BE2C (cell line): ENCODE measurements around the gene NPFF.
A peak's percentile ranks its signal among the peaks of the same experiment; 100 is the strongest.
"Not testable (repeated sequence)": the region's sequence is repeated elsewhere in the genome, so short reads cannot be mapped to it uniquely, and the experiment has no call there.

Experiments used
- DNase-seq: peaks from one replicate; pipeline ENCODE4 v3.0.0-alpha.2; 2020
- H3K27me3 ChIP-seq: fragments of 250-450 bp; sonication (Bioruptor Pico); 2 replicates; pipeline ENCODE4 v1.5.1; 2020; ENCODE audit warnings: mild to moderate bottlenecking
- H3K36me3 ChIP-seq: fragments of 250-450 bp; sonication (Bioruptor Pico); 2 replicates; pipeline ENCODE4 v1.5.1; 2020; ENCODE audit warnings: mild to moderate bottlenecking
- H3K4me1 ChIP-seq: fragments of 250-450 bp; sonication (Bioruptor Pico); 2 replicates; pipeline ENCODE4 v1.5.1; 2020
- H3K4me3 ChIP-seq: 2 replicates; pipeline ENCODE4 v1.5.1; 2011; ENCODE audit warnings: low read depth, low read length
- H3K9me3 ChIP-seq: fragments of 250-450 bp; sonication (Bioruptor Pico); 2 replicates; pipeline ENCODE4 v1.5.1; 2020
- CTCF ChIP-seq: IDR thresholded peaks from 2 replicates; pipeline ENCODE4 v1.5.1; 2012; ENCODE audit warnings: mild to moderate bottlenecking, low read depth, low read length

Gene NPFF

GRCh38 chr12:53481939-53482586 is 25.2 kb downstream of the NPFF start:
- Histone ChIP-seq H3K27me3 (no peaks in the 10 kb centered on the region), H3K4me3 (no peak overlapping the region), H3K4me1 (no peaks in the 10 kb centered on the region), H3K9me3 (no peaks in the 10 kb centered on the region), H3K36me3 (peaks cover 91% of the 10 kb centered on the region)
- TF ChIP-seq CTCF = peak; percentile 42
- DNase-seq = no peak

GRCh38 chr12:53481458-53481857 is 25.8 kb downstream of the NPFF start:
- H3K36me3 ChIP-seq = peaks cover 91% of the 10 kb centered on the region
- not testable (repeated sequence) for H3K4me1 ChIP-seq, H3K9me3 ChIP-seq, H3K27me3 ChIP-seq, DNase-seq, H3K4me3 ChIP-seq

- Histone ChIP-seq H3K9me3 (no peaks in the 10 kb centered on the region), H3K4me1 (peaks cover 9% of the 10 kb centered on the region), H3K4me3 (no peak overlapping the region), H3K36me3 (peaks cover 91% of the 10 kb centered on the region), H3K27me3 (no peaks in the 10 kb centered on the region)
- no peak for DNase-seq
- no peak for TF ChIP-seq CTCF
These were observed 26.5 kb downstream of the NPFF start for GRCh38 chr12:53480491-53481442.

GRCh38 chr12:53479331-53479730 is 28.0 kb downstream of the NPFF start:
- Histone ChIP-seq H3K4me3 (no peak overlapping the region), H3K4me1 (peaks cover 12% of the 10 kb centered on the region), H3K27me3 (no peaks in the 10 kb centered on the region), H3K9me3 (no peaks in the 10 kb centered on the region), H3K36me3 (peaks cover 91% of the 10 kb centered on the region)
- DNase-seq = no peak
- no peak for TF ChIP-seq CTCF

GRCh38 chr12:53478865-53479264 is 28.4 kb downstream of the NPFF start:
- DNase-seq = no peak
- Histone ChIP-seq H3K4me1 (peaks cover 12% of the 10 kb centered on the region), H3K9me3 (no peaks in the 10 kb centered on the region), H3K36me3 (peaks cover 91% of the 10 kb centered on the region), H3K27me3 (no peaks in the 10 kb centered on the region), H3K4me3 (no peak overlapping the region)
- TF ChIP-seq CTCF = no peak

GRCh38 chr12:53476769-53477209 is 30.5 kb downstream of the NPFF start:
- no peak overlapping the region for H3K4me3 ChIP-seq
- H3K36me3 ChIP-seq = peaks cover 91% of the 10 kb centered on the region
- DNase-seq = peak; percentile 38
- peaks cover 12% of the 10 kb centered on the region for H3K4me1 ChIP-seq
- peak; percentile 65 for TF ChIP-seq CTCF
- H3K9me3 ChIP-seq = no peaks in the 10 kb centered on the region
- no peaks in the 10 kb centered on the region for H3K27me3 ChIP-seq
